SK-N-MC (cell line): ENCODE data around the gene CDK2AP2.

Source experiments
- EZH2 ChIP-seq: fragments of 200-600 bp; sonication (generic); IDR thresholded peaks from one replicate; pipeline ENCODE4 v1.6.1; 2017; ENCODE audit warnings: antibody characterized with exemption
- FOXP2 ChIP-seq: optimal IDR thresholded peaks from 2 replicates; pipeline ENCODE3; 2011; ENCODE audit warnings: mild to moderate bottlenecking, moderate library complexity; ENCODE audit not compliant: insufficient read depth; ENCODE audit errors: extremely low read length, control extremely low read depth
- POLR2AphosphoS5 ChIP-seq: IDR thresholded peaks from 2 replicates; pipeline ENCODE4 v1.6.1; 2012; ENCODE audit warnings: mild to moderate bottlenecking, low read depth, low read length, borderline replicate concordance

DNA sequence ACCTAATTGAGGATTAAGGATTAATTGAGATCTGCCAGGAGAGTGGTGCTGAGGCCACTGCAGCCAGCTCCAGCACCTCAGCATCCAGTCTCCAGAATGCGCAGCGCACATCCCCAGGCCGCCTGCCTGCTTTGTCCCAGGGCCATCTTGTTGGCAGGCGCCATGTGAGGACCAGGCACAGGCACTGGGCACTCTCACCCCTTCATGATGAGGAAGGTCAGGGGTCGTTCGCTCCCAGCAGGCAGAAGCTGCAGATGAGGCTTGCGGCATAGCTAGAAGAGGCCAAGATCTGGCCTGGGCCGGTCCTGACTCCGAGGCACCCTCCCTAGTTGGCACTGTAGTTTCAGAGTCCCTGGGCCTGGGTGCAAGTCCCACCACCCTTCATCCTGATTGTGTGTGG is 8.8 kb upstream of the CDK2AP2 start:
- TF ChIP-seq EZH2 (no peak), POLR2AphosphoS5 (no peak), FOXP2 (no peak)
